GM23338 (cell line): ENCODE data around the gene MACO1. TPM values are rescaled to one million over a fixed set of nuclear protein-coding genes. Genes with fewer than 3 reads are reported as not detected.

Source experiments
- ATAC-seq: fragments of 200-7000 bp; cut with Tn5 transposase; 3 replicates; pipeline ENCODE4 v1.9.1; 2020
- DNase-seq: peaks from one replicate; pipeline ENCODE4 v3.0.0-alpha.2; 2015; ENCODE audit warnings: low spot score
- H2AFZ ChIP-seq: fragments of 200-600 bp; sonication (generic); 2 replicates; pipeline ENCODE4 v1.8.0; 2016; ENCODE audit warnings: antibody characterized with exemption, mild to moderate bottlenecking, moderate library complexity
- H3F3A ChIP-seq: fragments of 200-600 bp; sonication (generic); replicated peaks from 2 replicates; pipeline ENCODE4 v1.8.0; 2017; ENCODE audit warnings: antibody characterized with exemption, mixed run types, low read depth
- H3K27ac ChIP-seq: fragments of 200-600 bp; sonication (generic); 2 replicates; pipeline ENCODE4 v1.6.1; 2016; ENCODE audit warnings: low read depth
- H3K27me3 ChIP-seq: fragments of 200-600 bp; sonication (generic); 2 replicates; pipeline ENCODE4 v1.8.0; 2016; ENCODE audit warnings: mild to moderate bottlenecking, mixed run types, moderate library complexity; ENCODE audit not compliant: insufficient read depth
- H3K36me3 ChIP-seq: fragments of 200-600 bp; sonication (generic); 2 replicates; pipeline ENCODE4 v1.8.0; 2016; ENCODE audit warnings: mild to moderate bottlenecking; ENCODE audit not compliant: insufficient read depth
- H3K4me1 ChIP-seq: fragments of 200-600 bp; sonication (generic); 2 replicates; pipeline ENCODE4 v1.8.0; 2016; ENCODE audit warnings: mild to moderate bottlenecking, moderate library complexity; ENCODE audit not compliant: insufficient read depth
- H3K4me2 ChIP-seq: fragments of 200-600 bp; sonication (generic); 2 replicates; pipeline ENCODE4 v1.7.1; 2017; ENCODE audit warnings: mixed run types
- H3K4me3 ChIP-seq: fragments of 200-600 bp; sonication (generic); 2 replicates; pipeline ENCODE4 v1.6.1; 2016; ENCODE audit warnings: mixed run types
- H3K79me2 ChIP-seq: fragments of 200-600 bp; sonication (generic); replicated peaks from 2 replicates; pipeline ENCODE4 v1.8.0; 2017; ENCODE audit warnings: mild to moderate bottlenecking; ENCODE audit not compliant: insufficient read depth
- H3K9me2 ChIP-seq: fragments of 200-600 bp; sonication (generic); 2 replicates; pipeline ENCODE4 v1.8.0; 2017; ENCODE audit not compliant: insufficient read depth
- H4K20me1 ChIP-seq: fragments of 200-600 bp; sonication (generic); replicated peaks from 2 replicates; pipeline ENCODE4 v1.8.0; 2017; ENCODE audit warnings: mild to moderate bottlenecking; ENCODE audit not compliant: insufficient read depth
- H3K27ac Mint-ChIP-seq: 2 replicates; pipeline ENCODE4 v1.8.0; 2020; ENCODE audit warnings: inconsistent platforms, mild to moderate bottlenecking, moderate library complexity, mixed read lengths
- H3K27me3 Mint-ChIP-seq: 3 replicates; pipeline ENCODE4 v1.8.0; 2022; ENCODE audit warnings: low read depth, mild to moderate bottlenecking, moderate library complexity, mixed read lengths, inconsistent platforms; ENCODE audit not compliant: insufficient read depth, poor library complexity
- H3K36me3 Mint-ChIP-seq: 3 replicates; pipeline ENCODE4 v1.8.0; 2021; ENCODE audit warnings: low read depth, mild to moderate bottlenecking, inconsistent platforms, moderate library complexity, mixed read lengths
- H3K4me1 Mint-ChIP-seq: 3 replicates; pipeline ENCODE4 v1.8.0; 2020; ENCODE audit warnings: mild to moderate bottlenecking, inconsistent platforms, mixed read lengths
- H3K4me3 Mint-ChIP-seq: 3 replicates; pipeline ENCODE4 v1.8.0; 2021; ENCODE audit warnings: moderate library complexity, mild to moderate bottlenecking, inconsistent platforms, mixed read lengths
- H3K9me3 Mint-ChIP-seq: 3 replicates; pipeline ENCODE4 v1.8.0; 2020; ENCODE audit warnings: moderate library complexity, mild to moderate bottlenecking, inconsistent platforms, mixed read lengths
- CREB1 ChIP-seq: fragments of 250-450 bp; sonication (Bioruptor Pico); IDR thresholded peaks from 2 replicates; pipeline ENCODE4 v1.5.0; 2020; ENCODE audit warnings: low read depth, mild to moderate bottlenecking, moderate library complexity
- EZH2 ChIP-seq: fragments of 200-600 bp; sonication (generic); IDR thresholded peaks from one replicate; pipeline ENCODE4 v1.8.0; 2017; ENCODE audit warnings: antibody characterized with exemption, mild to moderate bottlenecking, low read depth; ENCODE audit not compliant: unreplicated experiment
- EZH2phosphoT487 ChIP-seq: fragments of 200-600 bp; sonication (generic); IDR thresholded peaks from one replicate; pipeline ENCODE4 v1.8.1; 2018; ENCODE audit warnings: antibody characterized with exemption; ENCODE audit not compliant: unreplicated experiment
- JUNB ChIP-seq: IDR thresholded peaks from one replicate; pipeline ENCODE4 v1.6.1; 2016; ENCODE audit warnings: antibody characterized with exemption; ENCODE audit not compliant: unreplicated experiment
- NANOG ChIP-seq: IDR thresholded peaks from 2 replicates; pipeline ENCODE4 v1.6.1; 2016; ENCODE audit warnings: antibody characterized with exemption, borderline replicate concordance
- POLR2AphosphoS5 ChIP-seq: IDR thresholded peaks from 2 replicates; pipeline ENCODE4 v1.6.1; 2016; ENCODE audit warnings: antibody characterized with exemption, low read depth
- STAT1 ChIP-seq: IDR thresholded peaks from one replicate; pipeline ENCODE4 v1.6.1; 2016; ENCODE audit warnings: antibody characterized with exemption; ENCODE audit not compliant: unreplicated experiment
- ZNF114 ChIP-seq: fragments of 250-450 bp; sonication (Bioruptor Pico); IDR thresholded peaks from 2 replicates; pipeline ENCODE4 v1.5.0; 2020; ENCODE audit warnings: mild to moderate bottlenecking, moderate library complexity
- ZNF331 ChIP-seq: fragments of 250-450 bp; sonication (Bioruptor Pico); IDR thresholded peaks from 2 replicates; pipeline ENCODE4 v1.5.0; 2020; ENCODE audit warnings: low read depth, mild to moderate bottlenecking, moderate library complexity
- polyA plus RNA-seq: library from polyadenylated mRNA; unstranded; fragments of >200 nt; fragmentation: Nextera tagmentation; extraction: Ambion mirVana; gene quantifications from 2 replicates; pipeline ENCODE4 v1.2.1, GENCODE V29; 2016
- total RNA-seq: library from RNA; depleted of rRNA; stranded (reverse); fragments of >200 nt; shearing (Covaris generic); gene quantifications from 2 replicates; pipeline ENCODE4 v1.2.3, GENCODE V29; 2014
- TF ChIP-seq, protein P1 (sequence below), 2 experiments: fragments of 200-600 bp in 1 of 2; sonication (generic) in 1 of 2; conservative IDR thresholded peaks; 2 replicates each; pipeline versions ENCODE4 v1.5.1 to v1.6.1; 2016 to 2017; ENCODE audit warnings: antibody characterized with exemption in 2 of 2, low read depth in 2 of 2, mild to moderate bottlenecking in 2 of 2, moderate library complexity in 1 of 2
- TF ChIP-seq, protein P2 (sequence below): fragments of 250-450 bp; sonication (Bioruptor Pico); IDR thresholded peaks from 2 replicates; pipeline ENCODE4 v1.5.0; 2020; ENCODE audit warnings: mild to moderate bottlenecking, moderate library complexity
- TF ChIP-seq, protein P3 (sequence below): IDR thresholded peaks from 2 replicates; pipeline ENCODE4 v1.6.1; 2016; ENCODE audit warnings: antibody characterized with exemption
- TF ChIP-seq, protein P4 (sequence below): IDR thresholded peaks from one replicate; pipeline ENCODE4 v1.6.1; 2018; ENCODE audit warnings: antibody characterized with exemption; ENCODE audit not compliant: unreplicated experiment

The MACO1 gene
- total and polyA plus RNA-seq, 2 experiments from 2014 or later, result 9.8 to 10.6 TPM

DNA sequence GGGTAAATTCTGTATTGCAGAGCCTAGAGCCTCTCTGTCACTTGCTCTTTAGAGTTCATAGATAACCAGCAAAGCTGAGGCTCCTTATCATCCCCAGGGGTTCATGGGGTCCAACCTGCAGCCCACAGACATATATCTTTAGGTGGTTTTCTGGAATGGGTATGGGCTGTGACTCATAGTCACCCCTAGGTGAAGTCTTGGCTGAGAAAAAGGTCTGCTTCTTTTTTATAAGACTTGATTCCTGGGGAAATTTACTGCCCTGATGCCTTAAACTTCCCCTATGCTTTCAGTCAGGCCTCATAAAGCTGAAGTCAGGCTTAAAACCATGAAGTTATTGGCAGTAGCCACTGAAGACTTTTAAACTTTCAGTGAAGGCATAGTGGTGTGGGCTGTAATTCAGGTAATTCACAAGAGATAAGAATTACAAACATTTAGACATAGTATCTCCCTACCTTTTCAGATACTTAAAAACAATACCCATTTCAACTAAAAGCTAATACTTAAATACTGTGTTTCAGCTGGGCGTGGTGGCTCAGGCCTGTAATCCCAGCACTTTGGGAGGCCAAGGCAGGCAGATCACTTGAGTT lies 46.8 kb downstream of the MACO1 start:
- Histone ChIP-seq H3K4me3 (no peak overlapping the region), H4K20me1 (0 out of 2 replicates have a peak, but pooled peaks cover 4% of the 10 kb centered on the region), H3K79me2 (0 out of 2 replicates have a peak, but pooled peaks cover 6% of the 10 kb centered on the region), H3K27me3 (no peaks in the 10 kb centered on the region), H3K27ac (no peak overlapping the region), H3K4me2 (no peak overlapping the region), H2AFZ (no peak overlapping the region), H3K9me2 (no peaks in the 10 kb centered on the region), H3F3A (no peaks in the 10 kb centered on the region), H3K36me3 (no peaks in the 10 kb centered on the region), H3K4me1 (0 out of 2 replicates have a peak, but pooled peaks cover 7% of the 10 kb centered on the region)
- no peak overlapping the region for H3K4me3 Mint-ChIP-seq
- H3K4me1 Mint-ChIP-seq, result peaks cover 3% of the 10 kb centered on the region
- DNase-seq (no peak), ATAC-seq (no peak)
- H3K27ac Mint-ChIP-seq, result no peak overlapping the region
- no peaks in the 10 kb centered on the region for H3K36me3 Mint-ChIP-seq
- TF ChIP-seq EZH2, result no peak
- TF ChIP-seq, protein P1, sequence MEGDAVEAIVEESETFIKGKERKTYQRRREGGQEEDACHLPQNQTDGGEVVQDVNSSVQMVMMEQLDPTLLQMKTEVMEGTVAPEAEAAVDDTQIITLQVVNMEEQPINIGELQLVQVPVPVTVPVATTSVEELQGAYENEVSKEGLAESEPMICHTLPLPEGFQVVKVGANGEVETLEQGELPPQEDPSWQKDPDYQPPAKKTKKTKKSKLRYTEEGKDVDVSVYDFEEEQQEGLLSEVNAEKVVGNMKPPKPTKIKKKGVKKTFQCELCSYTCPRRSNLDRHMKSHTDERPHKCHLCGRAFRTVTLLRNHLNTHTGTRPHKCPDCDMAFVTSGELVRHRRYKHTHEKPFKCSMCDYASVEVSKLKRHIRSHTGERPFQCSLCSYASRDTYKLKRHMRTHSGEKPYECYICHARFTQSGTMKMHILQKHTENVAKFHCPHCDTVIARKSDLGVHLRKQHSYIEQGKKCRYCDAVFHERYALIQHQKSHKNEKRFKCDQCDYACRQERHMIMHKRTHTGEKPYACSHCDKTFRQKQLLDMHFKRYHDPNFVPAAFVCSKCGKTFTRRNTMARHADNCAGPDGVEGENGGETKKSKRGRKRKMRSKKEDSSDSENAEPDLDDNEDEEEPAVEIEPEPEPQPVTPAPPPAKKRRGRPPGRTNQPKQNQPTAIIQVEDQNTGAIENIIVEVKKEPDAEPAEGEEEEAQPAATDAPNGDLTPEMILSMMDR (conservative IDR thresholded peaks at IDR 0.05; ENCODE audit: low read depth in 2 of 2), result no peak
- no peak for TF ChIP-seq EZH2phosphoT487
- no peak for TF ChIP-seq STAT1
- TF ChIP-seq ZNF114 (CRISPR knock-in tag), result no peak
- TF ChIP-seq, protein P2, sequence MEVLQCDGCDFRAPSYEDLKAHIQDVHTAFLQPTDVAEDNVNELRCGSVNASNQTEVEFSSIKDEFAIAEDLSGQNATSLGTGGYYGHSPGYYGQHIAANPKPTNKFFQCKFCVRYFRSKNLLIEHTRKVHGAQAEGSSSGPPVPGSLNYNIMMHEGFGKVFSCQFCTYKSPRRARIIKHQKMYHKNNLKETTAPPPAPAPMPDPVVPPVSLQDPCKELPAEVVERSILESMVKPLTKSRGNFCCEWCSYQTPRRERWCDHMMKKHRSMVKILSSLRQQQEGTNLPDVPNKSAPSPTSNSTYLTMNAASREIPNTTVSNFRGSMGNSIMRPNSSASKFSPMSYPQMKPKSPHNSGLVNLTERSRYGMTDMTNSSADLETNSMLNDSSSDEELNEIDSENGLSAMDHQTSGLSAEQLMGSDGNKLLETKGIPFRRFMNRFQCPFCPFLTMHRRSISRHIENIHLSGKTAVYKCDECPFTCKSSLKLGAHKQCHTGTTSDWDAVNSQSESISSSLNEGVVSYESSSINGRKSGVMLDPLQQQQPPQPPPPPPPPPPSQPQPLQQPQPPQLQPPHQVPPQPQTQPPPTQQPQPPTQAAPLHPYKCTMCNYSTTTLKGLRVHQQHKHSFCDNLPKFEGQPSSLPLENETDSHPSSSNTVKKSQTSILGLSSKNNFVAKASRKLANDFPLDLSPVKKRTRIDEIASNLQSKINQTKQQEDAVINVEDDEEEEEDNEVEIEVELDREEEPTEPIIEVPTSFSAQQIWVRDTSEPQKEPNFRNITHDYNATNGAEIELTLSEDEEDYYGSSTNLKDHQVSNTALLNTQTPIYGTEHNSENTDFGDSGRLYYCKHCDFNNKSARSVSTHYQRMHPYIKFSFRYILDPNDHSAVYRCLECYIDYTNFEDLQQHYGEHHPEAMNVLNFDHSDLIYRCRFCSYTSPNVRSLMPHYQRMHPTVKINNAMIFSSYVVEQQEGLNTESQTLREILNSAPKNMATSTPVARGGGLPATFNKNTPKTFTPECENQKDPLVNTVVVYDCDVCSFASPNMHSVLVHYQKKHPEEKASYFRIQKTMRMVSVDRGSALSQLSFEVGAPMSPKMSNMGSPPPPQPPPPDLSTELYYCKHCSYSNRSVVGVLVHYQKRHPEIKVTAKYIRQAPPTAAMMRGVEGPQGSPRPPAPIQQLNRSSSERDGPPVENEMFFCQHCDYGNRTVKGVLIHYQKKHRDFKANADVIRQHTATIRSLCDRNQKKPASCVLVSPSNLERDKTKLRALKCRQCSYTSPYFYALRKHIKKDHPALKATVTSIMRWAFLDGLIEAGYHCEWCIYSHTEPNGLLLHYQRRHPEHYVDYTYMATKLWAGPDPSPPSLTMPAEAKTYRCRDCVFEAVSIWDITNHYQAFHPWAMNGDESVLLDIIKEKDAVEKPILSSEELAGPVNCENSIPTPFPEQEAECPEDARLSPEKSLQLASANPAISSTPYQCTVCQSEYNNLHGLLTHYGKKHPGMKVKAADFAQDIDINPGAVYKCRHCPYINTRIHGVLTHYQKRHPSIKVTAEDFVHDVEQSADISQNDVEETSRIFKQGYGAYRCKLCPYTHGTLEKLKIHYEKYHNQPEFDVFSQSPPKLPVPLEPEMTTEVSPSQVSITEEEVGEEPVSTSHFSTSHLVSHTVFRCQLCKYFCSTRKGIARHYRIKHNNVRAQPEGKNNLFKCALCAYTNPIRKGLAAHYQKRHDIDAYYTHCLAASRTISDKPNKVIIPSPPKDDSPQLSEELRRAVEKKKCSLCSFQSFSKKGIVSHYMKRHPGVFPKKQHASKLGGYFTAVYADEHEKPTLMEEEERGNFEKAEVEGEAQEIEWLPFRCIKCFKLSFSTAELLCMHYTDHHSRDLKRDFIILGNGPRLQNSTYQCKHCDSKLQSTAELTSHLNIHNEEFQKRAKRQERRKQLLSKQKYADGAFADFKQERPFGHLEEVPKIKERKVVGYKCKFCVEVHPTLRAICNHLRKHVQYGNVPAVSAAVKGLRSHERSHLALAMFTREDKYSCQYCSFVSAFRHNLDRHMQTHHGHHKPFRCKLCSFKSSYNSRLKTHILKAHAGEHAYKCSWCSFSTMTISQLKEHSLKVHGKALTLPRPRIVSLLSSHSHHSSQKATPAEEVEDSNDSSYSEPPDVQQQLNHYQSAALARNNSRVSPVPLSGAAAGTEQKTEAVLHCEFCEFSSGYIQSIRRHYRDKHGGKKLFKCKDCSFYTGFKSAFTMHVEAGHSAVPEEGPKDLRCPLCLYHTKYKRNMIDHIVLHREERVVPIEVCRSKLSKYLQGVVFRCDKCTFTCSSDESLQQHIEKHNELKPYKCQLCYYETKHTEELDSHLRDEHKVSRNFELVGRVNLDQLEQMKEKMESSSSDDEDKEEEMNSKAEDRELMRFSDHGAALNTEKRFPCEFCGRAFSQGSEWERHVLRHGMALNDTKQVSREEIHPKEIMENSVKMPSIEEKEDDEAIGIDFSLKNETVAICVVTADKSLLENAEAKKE, result no peak
- TF ChIP-seq JUNB, result no peak
- no peak for TF ChIP-seq POLR2AphosphoS5
- no peak for TF ChIP-seq CREB1 (CRISPR knock-in tag)
- TF ChIP-seq, protein P3, sequence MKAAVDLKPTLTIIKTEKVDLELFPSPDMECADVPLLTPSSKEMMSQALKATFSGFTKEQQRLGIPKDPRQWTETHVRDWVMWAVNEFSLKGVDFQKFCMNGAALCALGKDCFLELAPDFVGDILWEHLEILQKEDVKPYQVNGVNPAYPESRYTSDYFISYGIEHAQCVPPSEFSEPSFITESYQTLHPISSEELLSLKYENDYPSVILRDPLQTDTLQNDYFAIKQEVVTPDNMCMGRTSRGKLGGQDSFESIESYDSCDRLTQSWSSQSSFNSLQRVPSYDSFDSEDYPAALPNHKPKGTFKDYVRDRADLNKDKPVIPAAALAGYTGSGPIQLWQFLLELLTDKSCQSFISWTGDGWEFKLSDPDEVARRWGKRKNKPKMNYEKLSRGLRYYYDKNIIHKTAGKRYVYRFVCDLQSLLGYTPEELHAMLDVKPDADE, result no peak
- TF ChIP-seq, protein P4, sequence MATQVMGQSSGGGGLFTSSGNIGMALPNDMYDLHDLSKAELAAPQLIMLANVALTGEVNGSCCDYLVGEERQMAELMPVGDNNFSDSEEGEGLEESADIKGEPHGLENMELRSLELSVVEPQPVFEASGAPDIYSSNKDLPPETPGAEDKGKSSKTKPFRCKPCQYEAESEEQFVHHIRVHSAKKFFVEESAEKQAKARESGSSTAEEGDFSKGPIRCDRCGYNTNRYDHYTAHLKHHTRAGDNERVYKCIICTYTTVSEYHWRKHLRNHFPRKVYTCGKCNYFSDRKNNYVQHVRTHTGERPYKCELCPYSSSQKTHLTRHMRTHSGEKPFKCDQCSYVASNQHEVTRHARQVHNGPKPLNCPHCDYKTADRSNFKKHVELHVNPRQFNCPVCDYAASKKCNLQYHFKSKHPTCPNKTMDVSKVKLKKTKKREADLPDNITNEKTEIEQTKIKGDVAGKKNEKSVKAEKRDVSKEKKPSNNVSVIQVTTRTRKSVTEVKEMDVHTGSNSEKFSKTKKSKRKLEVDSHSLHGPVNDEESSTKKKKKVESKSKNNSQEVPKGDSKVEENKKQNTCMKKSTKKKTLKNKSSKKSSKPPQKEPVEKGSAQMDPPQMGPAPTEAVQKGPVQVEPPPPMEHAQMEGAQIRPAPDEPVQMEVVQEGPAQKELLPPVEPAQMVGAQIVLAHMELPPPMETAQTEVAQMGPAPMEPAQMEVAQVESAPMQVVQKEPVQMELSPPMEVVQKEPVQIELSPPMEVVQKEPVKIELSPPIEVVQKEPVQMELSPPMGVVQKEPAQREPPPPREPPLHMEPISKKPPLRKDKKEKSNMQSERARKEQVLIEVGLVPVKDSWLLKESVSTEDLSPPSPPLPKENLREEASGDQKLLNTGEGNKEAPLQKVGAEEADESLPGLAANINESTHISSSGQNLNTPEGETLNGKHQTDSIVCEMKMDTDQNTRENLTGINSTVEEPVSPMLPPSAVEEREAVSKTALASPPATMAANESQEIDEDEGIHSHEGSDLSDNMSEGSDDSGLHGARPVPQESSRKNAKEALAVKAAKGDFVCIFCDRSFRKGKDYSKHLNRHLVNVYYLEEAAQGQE, result no peak
- no peak for TF ChIP-seq NANOG
- no peak for TF ChIP-seq ZNF331 (CRISPR knock-in tag)
- H3K9me3 Mint-ChIP-seq, result no peaks in the 10 kb centered on the region
- H3K27me3 Mint-ChIP-seq, result peaks cover 2% of the 10 kb centered on the region
